HG02884 (cell line): Measurements from ENCODE around the gene MAP3K15.

Experiments used
- ATAC-seq: cut with Tn5 transposase; IDR thresholded peaks from one replicate; pipeline ENCODE4 v1.9.1; 2021; ENCODE audit warnings: mild to moderate bottlenecking, moderate library complexity; ENCODE audit not compliant: unreplicated experiment

Gene MAP3K15

DNA sequence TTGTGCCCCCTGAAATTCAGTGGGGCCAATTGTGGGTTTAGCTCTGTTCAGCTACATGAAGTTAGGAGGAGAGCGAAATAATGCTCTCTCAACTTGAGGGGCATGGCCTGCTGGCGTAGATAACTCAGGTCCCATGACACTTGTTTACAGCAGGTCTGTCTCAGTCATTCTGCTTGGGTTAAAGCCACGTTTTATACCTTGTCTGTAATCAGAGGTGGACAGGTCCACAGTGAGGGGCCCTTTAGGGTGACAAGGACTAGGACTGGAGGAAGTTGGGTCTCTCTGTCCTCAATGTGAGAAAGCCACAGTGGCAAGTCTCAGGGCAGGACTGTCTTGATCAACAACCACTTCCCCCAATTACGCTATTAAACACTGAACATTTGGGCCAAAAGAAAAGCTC lies 122.6 kb downstream of the MAP3K15 start:
- ATAC-seq, result no peak

DNA sequence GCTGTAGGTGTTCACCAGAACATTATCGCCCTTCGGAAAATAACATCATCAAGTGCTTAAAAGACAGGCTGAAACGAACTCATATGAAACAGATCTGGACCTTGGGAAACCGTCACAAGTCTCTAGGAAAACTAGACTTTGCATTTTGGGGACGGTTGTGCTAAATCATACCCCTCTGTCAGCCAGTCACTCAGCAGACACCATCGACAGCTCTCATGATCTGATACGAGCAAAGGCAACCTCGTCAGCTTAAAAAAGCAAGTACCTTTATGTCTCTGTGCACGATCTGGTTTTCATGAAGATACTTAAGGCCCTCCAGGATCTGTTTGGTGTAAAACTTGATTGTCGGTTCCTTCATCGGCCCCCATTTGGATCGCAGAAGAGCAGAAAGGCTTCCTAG lies 123.2 kb downstream of the MAP3K15 start:
- ATAC-seq, result no peak

DNA sequence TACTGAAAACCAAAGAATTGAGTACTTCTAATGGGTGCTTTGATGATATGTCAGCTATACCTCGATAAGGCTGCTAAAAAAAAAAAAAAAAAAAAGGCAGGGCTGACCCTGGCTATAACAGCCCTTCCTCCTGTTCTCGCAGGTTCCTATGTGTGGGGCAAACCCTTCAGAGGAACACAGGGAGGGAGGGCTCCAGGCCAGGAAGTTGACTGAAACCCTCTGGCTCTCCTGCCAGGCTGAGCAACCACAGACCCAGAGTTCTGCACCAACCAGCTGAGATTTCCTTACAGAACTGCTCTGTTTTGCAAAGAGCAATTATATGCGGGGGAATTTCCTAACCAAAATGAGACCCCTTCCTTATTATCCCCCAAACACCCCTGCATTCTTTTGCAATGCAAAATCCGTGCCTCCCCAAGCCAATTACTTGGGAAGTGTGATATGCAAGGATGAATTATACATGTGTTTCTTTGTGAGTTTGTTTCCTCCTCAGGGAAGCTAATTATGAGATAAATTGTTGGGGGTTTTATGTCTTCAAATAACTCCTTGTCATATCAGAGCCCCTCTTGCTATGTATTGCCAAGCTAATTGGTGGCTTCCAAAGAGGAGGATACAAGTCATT lies 126.0 kb downstream of the MAP3K15 start:
- no peak for ATAC-seq

DNA sequence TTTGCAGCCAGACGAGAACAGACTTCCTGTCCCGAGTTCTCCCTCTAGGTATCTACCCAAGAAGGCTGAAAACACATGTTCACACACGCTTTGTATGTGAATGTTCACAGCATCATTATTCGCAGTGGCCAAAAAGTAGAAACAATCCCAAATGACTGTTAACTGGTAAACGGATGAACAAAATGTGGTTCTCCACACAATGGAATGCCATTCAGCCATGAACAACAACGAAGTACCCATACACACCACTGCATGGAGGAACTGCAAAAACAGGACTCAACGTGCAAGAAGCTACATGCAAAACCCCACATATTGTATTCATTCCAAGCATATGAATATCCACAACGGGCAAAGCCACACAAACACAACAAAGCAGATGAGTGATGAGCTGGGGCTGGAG lies 126.6 kb downstream of the MAP3K15 start:
- ATAC-seq, result no peak

DNA sequence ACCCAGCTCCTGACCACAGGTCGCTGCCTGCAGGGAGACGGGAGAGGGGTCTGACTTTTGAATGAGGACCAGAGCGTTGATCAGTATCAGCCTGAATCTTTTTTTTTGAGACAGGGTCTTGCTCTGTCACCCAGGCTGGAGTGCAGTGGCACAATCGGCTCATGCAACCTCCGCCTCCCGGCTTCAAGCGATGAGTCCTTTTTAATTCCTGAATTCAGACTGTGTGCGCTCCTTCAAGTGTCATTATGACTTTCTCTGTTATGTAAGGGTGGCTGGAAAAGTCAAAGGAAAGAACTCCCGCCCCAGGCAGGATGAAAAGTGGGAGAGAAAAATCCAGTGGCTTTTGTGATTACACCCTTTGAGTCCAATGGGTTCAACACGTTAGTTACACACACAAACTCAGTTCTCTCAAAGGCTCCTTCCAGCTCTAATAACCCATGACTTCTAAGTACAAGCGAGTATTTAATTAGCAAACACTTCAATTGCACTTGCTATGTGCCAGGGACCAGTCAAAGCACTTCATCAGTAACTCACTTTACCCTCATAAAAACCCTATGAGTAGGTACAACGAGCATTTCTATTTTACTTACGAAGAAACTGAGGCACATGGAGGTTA lies 127.1 kb downstream of the MAP3K15 start:
- ATAC-seq, result no peak

DNA sequence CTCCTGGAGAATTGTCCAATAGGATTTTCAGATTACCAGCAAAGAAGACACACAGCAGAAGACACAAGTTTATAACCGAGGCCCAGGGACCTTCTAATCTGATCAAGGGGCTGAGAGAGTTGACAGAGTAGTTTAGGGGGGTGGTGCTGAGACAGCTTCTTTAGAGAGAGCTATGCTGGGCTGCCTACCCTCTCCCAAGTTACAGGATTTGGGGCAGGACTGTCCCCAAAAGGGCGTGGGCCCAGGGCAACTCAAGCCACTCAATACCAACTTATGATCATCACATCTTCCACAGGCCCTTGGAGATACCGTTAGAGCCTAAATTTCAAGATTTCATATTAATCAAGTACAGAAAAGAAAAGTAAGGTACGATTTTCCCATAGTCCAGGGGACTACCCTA lies 128.6 kb downstream of the MAP3K15 start:
- no peak for ATAC-seq

DNA sequence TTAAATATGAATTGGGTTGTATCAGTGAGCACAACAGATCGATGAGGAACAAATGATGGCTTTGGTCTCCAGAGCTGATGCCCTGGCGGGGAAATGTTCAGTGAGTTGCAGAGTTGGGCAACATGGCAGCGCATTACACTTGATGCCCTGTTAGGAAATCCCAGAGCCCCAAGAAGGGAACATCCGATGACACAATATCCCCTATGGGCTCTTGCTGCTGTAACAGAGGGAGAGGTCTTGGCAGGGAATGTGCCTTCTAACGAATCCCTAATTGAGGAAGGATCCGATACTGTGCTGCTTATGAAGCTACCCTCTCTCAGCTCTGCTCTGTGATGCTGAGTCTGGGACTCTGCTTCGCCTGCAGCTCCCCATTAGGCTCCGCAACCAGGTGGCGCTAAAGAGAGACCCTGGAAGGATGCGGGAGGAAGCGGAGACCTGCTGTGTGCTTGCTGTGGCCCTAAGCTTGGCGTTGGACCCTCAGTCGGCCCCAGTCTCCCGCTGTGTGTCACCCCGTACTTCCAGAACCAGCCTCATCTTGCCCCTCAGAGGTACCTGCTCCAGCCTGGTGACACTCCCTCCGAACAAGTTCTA lies 132.7 kb downstream of the MAP3K15 start:
- no peak for ATAC-seq

DNA sequence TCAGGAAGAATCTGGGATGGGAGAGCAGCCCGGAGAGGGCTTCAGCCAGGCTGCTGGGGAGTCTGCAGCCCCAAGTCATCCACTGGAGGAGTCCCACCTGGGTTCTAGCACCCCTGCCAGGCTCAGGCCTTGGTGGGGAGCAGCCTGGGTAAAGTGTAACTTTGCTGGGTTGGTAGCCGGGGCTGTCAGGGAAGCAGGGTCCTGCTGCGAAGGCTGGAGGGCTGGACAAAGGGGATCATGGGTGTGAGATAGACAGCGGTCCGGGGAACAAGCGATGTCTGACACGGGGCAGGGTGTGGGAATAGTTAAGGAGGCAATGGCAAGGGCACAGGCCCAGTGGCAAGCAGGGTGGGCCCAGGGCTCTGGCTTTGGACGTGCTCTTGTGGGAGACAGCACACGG lies 134.0 kb downstream of the MAP3K15 start:
- ATAC-seq, result no peak

DNA sequence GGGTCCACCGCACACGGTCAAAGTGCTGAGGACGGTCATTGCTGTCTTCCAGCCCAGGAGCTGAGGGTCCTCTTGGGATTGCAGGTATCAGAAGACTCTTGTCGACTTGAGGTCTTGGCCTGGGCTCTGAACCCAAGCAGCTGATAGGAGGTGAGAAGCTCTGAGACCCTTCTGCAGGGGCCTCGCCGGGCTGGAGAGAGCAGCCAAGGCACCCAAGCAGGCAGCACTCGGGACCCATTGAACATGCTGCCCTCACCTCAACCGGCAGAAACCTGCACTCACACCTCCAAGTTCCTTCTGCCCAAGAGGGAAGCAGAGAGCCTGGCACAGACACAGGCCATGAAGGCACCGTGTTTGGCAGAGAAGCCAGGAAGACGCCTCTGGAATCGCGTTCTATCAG lies 137.5 kb downstream of the MAP3K15 start:
- ATAC-seq, result no peak

DNA sequence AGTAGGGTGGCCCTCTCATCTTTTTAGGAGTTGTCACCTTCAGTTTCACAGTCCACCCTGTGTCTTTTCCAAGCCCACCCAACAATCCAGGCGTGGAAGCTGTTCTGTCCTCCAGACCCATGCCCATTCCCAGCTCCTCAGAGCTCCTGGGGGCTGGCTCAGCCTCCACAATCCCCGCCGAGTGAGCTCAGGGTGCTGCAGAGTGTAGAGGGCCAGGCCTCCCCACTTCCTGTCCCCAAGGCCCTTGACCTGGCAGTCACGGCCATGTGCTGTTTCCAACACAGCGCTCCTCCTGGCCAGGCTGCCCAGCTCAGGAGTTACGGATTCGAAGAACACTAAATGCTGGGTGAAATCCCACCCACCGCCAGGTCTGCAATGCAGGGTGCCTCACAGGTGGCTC lies 139.8 kb downstream of the MAP3K15 start:
- no peak for ATAC-seq

DNA sequence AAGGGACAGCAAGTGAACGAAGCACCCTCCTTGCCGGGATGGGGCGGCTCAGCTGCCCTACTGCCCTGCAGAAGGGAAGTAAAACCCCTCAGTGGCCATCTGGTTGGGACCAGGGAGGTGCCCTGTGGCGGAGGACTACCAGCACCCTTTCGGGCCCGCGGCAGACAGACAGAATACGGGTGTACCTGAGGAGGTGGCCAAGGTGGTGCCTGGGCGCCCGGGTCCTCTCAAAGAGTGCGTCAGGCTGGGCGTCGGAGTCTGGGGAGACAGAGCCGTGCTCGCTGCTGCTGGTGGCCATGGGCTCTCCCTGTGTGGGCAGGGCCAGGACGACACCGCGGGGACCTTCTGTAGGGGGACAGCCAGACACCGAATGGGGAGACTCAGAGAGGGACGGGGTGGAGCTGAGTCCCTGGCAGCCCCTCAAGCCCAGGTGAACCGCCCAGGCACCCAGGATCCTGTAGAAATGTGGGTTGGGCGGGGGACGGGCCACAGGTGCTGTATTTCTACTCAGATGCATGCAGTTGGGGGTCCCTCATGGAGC lies 141.9 kb downstream of the MAP3K15 start:
- ATAC-seq, result no peak

DNA sequence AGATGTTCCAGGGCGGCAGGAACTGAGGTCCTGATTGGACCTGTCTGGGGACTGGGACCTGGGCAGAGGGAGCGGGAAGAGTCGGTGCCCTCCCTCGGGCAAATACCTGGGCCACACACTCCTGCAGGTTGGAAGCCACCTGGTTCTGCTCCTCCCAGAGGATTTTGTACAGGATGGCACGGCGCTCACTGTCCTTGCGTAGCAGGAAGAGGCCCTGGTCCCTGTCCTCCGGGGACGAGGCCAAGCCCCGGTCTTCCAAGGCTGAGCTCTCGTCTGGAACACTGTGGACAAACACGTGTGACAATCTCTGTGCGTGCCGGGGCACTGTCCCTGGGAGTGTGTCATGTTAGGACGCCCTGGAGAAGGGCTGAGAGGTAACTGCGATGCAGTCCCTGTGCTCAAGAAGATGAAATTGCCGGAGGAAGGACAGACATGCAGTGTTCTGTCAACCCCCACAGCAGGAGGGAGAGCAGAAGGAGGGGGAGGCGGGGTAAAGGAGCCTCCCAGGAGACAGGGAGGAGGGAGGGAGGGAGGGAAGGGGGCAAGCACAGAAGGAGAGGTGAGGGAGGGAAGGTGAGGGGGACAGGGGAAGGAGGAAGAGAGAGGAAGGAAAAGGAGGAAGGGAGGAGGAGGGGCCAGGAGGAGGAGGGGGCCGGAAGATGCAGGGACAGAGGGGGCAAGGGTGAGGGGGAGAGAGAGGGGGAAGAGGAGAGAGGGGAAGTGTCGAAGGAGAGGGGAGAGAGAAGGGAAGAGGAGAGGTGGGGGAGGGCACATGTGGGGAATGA lies 142.6 kb downstream of the MAP3K15 start:
- no peak for ATAC-seq

DNA sequence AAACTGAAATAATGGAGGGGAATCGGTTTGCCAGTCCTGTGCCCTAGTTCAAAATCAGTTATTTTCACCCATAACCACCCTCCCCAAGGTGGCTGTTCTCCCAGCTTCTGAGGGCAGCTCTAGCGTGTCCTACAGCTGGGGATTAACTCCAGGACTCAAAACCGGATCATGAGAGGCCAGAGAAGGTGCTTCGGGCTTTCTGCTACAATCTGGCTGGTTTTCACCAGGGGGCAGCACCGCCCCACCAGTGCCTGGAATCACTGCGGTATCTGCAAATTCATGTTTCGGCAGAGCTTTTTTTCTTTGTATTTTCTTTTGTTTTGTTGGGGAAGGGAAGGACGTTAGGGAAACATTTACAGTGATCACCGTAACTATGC lies 143.2 kb downstream of the MAP3K15 start:
- no peak for ATAC-seq

DNA sequence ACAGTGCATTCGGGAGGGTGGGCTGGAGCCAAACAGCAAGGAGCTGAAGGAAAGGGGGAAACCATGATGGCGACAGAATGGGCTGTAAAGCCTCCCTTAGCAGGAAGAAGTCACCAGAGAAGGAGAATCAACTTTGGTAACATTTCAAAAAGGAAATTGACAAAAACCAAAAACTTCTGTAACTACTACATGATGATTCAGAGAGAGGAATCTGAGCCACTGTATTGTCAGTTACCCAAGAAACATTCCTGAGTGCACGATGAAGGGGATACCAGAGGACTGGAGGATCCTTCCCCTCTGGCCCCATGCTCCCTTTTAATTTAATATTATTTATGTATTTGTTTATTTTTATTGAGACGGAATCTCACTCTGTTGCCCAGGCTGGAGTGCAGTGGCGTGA lies 145.2 kb downstream of the MAP3K15 start:
- no peak for ATAC-seq

DNA sequence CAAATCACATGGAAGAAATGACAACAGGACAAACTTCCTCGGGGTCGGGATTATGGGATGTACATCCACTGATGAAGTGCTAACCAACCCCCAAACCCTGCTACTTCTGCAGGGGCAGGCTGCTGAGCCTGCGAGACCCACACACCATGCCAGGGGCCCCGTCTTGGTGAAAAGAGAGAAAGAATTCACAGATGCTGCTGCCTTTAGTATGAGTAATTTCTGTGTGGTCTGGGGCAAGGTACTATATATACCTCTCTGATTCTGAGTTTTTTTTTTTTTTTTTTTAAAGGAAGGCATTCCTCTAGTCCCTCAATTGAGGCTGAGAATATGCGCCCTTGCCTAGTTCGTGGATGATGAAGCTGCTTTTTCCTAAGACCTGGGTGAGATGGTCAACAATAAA lies 146.7 kb downstream of the MAP3K15 start:
- no peak for ATAC-seq

DNA sequence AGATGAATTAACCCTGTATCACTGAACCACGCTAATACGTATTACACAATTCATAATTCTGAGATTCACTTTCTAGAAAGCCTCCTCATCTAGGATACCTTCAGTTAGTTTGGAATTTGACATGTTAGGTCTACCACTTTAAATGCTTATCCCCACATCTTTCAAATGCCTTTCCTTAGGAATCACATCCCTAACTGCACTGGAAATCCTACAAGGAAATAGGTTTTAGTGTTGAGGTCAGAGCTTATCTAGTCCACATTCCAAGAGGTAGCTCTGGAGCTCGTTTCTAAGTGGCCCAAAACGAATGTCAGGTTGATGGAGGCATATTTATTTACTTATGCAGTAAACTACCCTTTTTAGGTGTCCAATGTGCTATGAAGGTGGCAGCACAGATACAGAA lies 153.6 kb downstream of the MAP3K15 start:
- no peak for ATAC-seq

DNA sequence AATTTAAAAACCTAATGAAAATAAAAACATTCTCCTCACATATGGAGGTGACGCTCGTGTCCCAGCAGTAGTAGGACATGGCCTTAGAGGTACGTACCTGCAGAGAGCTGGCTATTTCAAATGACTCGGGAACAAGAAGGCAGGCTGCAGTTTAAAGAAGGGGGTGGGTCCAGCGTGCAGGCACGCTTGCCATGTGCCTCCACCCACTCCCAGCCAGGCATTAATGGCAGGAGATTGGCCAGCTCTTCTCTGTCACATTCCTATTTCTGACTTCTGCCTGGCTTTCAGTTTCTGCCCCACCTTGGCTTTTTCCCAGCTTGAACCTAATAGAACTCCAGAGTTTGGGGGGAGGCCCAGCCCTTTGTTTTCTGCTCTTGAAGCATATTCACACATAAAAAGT lies 154.4 kb downstream of the MAP3K15 start:
- no peak for ATAC-seq

DNA sequence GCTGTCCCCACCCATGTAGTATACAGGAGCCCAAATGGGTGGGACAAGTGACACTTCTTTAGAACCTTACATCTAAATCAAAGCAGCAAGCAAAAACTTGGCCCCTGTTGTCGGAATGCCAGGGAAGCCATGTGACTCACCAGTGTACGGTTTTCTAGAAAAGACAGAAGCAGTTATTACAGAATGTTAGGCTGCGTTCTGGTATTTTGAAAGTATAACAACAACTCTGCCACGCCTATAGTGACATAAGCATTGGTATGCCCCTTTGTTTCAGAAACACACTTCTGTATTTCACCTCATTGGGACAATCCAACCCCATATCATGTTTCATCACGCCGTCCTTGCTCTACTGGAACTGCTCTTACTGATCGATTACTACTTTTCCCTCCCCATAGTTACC lies 156.8 kb downstream of the MAP3K15 start:
- no peak for ATAC-seq

DNA sequence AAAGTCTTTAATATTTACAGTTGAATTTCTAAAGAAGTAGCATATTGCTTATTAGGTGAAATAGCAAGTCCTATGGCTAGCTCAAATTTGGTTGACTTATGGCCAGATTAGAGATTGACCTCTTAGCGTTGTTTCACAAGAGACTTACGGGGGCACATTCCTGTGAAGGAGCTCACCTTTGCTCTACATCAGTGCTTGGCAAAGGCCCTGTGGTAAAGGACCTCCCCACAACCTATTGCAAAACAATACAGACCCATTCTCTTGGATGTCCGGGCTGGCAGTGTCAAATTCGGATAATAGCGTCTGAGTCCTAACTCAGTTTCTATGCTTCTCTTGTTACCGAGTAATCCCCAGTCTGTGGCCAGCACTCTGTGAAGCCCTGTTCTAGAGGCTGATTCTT lies 160.7 kb downstream of the MAP3K15 start:
- ATAC-seq, result no peak

DNA sequence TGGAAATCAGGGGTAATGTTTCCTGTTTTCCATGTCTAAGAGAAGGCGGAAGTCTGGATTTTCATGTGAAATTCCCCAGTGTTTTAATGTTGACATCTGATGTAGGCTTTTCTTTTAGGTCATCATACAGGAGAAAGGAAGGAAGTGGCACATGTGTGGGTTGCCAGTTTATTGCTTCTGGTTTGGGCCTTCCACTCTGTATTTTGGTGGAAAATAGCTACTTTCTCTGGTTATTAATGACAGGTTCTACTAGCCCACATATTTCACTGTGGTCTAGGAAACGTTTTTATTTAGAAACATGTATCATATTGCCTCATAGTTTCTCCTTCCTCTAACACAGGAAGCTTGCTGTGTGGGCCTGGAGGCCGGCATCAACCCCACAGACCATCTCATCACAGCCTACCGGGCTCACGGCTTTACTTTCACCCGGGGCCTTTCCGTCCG lies 164.3 kb downstream of the MAP3K15 start:
- ATAC-seq, result peak; percentile 94

DNA sequence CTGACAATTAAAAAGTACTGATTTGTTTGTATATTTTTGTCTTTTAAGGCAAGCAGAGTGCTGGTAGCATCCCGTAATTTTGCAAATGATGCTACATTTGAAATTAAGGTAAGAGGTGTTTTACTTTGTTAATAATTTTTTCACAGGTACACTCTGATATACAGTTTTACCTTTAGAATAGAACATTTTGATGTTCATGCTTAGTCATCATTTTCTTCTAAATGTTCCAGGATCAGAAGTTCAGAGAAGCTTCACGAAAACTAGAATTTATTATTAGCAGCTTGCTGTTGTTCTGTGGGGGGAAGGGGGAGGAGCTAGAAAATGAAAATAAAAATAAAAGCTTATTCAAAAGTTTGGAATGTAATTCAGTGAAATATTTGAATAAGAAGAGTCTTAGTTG lies 166.0 kb downstream of the MAP3K15 start:
- ATAC-seq, result no peak

DNA sequence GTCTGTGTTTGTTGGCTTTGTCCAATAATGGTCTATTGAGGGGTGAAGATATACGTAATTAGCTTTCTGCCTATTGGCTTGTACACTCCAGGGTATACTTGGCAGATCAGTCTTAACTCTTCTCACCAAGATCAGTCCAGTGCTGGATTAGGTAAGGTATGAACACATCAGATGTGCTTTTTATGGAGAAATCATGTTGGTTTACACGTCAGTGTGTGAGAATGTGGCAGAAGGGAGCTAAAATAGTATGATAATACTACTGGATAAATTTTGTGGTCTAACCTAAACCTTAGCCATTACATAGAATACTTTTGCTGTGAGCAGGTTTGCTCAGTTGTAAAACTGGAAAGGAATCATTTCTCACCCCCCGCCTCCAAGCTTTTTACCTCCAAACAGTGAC lies 167.4 kb downstream of the MAP3K15 start:
- no peak for ATAC-seq
